HG02798 (cell line): ENCODE measurements around the gene PLK5.
"Not testable (repeated sequence)": the region's sequence is repeated elsewhere in the genome, so short reads cannot be mapped to it uniquely, and the experiment has no call there.

Experiments
- ATAC-seq: cut with Tn5 transposase; IDR thresholded peaks from one replicate; pipeline ENCODE4 v1.9.1; 2021; ENCODE audit warnings: mild to moderate bottlenecking; ENCODE audit not compliant: unreplicated experiment, poor library complexity

PLK5 gene

GRCh38 chr19:1507192-1507660, 16.7 kb upstream of the PLK5 start:
- no peak for ATAC-seq

DNA sequence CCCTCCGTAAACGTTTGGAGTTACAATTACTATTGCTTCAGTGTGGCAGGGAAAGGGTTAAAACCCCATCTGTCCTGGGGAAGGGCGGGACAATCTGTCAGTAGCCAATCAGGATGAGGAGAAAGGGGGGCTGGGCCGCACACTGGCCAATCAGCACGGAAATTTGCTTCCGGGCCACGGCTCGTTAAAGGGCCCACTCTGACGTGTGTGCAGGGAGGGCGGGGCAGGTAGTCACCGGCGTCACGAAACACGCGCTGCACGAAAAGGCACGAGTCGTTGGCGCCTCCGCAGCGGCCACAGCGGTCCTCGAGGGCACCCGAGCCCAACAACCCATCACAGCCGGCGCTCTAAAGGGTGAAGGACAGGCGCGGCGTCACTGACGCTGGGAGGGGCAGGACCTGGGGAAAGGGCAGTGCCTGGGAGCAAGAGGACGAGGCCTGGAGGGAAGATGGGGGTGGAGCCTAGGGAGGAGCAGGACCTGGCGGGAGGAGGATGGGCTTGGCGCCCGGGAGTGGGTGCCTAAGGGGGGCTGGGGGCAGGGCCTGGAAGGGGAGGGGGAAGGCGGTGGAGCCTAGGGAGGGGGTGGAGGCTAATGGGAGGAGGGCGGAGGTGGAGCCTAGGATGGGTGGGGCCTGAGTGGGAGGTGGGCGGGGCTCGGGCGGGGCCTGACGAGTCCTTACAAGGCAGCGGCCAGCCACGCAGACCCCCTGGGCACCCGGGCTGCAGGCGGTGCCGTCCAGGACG, 15.9 kb upstream of the PLK5 start:
- no peak for ATAC-seq

GRCh38 chr19:1508507-1508856, 15.4 kb upstream of the PLK5 start:
- ATAC-seq: no peak

DNA sequence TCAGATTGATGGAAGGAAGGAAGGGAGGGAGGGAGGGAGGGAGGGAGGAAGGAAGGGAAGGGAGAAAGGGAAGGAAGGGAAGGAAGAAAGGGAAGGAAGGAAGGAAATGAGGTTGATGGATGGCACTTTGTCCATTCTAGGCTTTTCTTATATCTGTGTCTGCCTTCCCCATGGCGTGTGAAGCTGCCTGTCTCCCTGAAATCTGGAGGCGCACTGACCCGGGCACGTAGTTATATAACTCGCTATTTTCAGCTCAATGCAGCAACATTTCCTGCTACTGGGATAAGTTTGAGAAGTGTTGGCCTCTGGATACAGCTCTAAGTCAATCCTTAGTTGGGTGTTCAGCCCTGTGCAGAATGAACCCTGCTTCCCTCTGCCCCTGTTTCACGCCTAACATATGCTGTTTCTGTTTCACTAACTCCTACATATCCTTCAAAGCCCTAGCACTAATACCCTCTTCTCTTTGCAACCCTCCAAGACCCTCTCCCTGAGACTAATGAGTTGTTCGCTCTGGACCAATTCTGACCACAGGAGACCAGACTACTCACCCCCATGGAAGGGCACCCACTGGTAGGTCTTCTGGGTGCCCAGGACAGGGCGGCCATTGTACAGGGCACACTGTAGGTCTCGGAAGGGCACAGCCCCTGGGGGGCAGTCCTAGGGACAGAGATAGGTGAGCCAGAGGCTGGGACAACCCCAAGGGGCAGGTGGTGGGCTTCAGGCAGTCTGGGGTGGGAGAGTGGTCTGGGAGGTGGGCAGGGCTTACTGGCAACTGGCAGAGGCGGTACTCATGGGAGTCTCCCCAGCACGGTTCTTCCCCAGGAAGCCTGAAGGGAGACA, 14.1 kb upstream of the PLK5 start:
- no peak for ATAC-seq

- ATAC-seq: no peak
These were observed 13.5 kb upstream of the PLK5 start for GRCh38 chr19:1510442-1510806.

GRCh38 chr19:1510807-1511206, 13.1 kb upstream of the PLK5 start:
- no peak for ATAC-seq

GRCh38 chr19:1511318-1512317, 12.3 kb upstream of the PLK5 start:
- ATAC-seq: no peak

- ATAC-seq: no peak
These were observed 11.0 kb upstream of the PLK5 start, which contains the start of gene ADAMTSL5 for GRCh38 chr19:1512671-1513498. TSS of gene ADAMTSL5 (minus strand) at chr19:1513019. CDS start at chr19:1510943, 2,076 bp downstream.

DNA sequence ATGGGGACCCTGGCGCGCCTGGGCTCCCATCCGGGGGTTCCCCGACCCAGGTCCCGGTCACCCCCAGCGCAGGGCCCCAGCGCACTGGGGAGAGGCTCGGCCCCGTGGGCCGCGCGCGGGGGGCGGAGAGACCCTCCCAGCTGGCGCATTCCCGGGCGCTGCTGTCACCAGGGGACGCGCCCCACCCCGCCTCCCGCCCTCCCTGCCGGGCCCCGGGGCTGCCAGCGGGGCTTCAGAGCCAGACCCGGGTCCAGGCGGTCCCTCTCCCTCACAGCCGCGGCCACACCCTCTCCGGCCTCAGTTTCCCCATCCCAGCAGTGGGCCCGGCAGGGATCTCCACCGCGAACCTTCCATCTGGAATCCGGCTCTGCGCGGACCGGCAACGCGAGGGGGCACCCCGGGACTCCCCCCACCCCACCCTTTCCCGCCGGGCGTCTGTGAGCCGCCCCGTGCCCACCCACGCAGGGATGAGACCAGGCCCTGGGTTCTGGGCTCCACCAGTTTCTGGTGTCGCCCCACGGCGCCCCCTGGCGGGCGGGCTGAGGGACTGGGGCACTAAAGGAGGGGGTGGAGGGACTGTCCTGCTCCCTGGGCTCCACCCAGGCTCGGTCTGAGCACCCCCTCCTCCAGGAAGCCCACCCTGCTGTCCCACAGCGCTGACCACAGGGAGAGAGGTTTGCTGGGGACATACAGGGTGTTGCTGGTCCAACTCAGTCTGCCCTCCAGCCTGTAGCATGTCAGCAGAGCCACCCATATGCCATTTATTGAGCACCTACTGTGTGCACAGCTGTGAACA, 10.2 kb upstream of the PLK5 start:
- ATAC-seq: no peak

GRCh38 chr19:1514295-1514661, 9.6 kb upstream of the PLK5 start:
- ATAC-seq: no peak

- ATAC-seq: no peak
These were observed 8.7 kb upstream of the PLK5 start for GRCh38 chr19:1514986-1515721.

DNA sequence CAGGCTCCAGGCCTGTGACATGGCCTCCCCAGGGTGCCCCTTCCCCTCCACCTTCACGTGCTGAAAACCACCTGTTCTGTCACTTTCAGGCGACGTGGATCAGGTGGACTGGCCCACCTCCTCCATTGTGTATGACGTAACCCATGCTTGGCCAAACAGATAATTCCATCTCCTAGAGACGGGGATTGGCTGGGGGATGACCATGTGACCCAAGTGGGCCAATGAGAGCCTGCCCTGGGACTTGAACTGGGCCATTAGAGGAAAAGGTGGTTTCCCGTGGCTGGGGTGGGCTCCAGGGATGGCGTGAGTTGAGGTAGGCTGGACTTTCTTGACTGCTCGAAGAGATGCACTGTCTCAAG, 7.5 kb upstream of the PLK5 start:
- ATAC-seq: no peak

DNA sequence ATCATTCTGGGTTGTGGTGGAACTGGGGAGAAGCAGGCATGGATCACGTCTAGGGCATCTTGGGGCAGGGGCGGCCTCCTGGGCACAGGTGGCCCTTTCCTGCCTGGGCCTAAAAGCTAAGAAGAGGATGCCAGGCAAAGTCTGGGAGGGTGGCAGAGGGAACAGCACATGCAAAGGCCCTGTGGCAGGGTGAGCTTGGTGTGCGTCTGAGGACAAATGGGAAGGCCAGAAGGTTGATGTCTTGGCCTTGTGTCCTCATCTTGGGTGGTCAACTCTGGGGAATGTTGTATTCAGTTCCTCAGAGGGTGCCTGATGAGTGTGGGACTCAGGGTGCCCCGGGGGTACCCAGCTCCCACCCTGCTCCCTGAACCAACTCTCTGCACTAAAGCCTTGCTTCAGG, 5.4 kb upstream of the PLK5 start:
- no peak for ATAC-seq

GRCh38 chr19:1519802-1520201, 4.1 kb upstream of the PLK5 start:
- not testable (repeated sequence) for ATAC-seq

DNA sequence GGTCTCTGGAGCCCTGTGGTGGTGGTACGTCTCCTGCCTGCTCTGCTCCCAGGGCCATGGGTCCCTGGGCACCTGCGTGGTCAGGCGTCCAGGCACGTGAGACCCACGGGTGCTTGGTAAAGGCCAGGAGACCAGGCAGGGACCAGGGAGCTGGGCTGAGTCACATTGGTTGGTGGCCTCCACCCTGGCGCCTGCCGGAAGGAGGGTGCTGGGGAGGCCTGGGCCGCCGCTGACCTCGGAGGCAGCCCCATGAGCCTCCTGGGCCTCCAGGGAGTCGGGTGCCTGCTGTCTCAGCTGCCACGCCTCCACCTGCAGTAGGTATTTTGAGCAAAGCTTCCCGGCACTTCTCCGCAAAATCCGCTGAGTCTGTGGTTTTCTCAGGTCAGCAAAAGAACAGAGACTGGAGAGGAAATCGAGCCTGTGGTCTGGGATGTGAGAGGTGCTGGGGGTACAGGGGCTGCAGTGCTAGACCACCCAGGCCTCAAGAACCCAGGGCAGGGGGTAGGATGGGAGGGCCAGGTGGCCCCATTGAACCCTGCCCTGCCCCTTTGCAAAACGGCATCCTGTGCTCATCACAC, 3.6 kb upstream of the PLK5 start:
- no peak for ATAC-seq

DNA sequence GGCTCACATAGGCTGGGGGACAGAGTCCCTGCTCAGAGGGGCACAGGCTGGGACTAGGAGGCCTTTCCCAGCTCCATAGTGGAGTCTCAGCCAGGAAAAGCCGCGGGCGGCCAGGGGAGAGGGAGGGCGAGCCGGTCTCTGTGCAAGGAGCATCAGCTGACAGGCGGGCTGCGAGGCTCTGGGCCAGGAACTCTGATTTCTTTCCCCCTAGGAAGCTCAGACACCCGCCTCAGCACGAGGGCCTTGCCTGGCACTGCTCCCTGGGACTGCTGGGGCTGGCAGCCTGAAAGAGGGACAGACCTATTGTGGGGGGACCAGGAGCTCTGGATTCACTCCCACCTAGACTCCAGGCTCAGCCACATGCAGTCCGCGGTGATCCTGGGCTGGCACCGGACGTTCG, 2.2 kb upstream of the PLK5 start:
- ATAC-seq: no peak

DNA sequence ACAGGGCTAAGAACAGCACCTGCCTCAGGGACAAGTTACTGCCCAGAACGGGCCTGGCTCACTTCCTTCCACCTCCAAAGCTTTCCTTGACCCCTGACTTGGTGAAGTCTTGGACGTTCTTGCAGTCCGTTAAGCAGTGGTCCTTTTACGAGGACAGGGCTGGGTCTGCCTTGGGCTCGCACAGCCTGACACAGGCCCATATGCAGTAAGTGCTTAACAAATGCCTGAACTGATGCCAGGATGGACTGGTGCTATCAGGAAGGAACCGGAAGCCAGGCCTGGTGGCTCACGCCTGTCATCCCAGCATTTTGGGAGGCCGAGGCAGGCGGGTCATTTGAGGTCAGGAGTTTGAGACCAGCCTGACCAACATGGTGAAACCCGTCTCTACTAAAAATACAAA, 1.8 kb upstream of the PLK5 start:
- no peak for ATAC-seq

- no peak for ATAC-seq
These were observed 1.0 kb upstream of the PLK5 start for GRCh38 chr19:1522838-1523237.
